ENCODE measurements around the gene ERI2. TPM values are rescaled to one million over a fixed set of nuclear protein-coding genes. Genes with fewer than 3 reads are reported as not detected.

The ERI2 gene, protein sequence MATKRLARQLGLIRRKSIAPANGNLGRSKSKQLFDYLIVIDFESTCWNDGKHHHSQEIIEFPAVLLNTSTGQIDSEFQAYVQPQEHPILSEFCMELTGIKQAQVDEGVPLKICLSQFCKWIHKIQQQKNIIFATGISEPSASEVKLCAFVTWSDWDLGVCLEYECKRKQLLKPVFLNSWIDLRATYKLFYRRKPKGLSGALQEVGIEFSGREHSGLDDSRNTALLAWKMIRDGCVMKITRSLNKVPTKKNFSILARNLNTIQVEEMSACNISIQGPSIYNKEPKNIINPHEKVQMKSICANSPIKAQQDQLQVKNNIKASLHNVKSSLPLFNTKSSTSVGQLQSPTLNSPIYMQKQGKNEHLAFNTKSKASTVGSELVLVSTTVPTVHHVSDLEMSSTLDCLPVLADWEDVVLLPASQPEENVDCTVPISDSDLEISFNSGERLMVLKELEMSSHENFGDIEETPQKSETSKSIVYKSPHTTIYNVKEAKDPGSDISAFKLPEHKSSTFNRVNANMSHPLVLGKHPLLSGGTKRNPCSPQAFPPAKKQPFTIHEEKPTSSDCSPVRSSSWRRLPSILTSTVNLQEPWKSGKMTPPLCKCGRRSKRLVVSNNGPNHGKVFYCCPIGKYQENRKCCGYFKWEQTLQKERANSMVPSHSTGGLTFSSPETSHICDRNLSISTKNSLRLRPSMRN
- 15.4 TPM for total RNA-seq

DNA sequence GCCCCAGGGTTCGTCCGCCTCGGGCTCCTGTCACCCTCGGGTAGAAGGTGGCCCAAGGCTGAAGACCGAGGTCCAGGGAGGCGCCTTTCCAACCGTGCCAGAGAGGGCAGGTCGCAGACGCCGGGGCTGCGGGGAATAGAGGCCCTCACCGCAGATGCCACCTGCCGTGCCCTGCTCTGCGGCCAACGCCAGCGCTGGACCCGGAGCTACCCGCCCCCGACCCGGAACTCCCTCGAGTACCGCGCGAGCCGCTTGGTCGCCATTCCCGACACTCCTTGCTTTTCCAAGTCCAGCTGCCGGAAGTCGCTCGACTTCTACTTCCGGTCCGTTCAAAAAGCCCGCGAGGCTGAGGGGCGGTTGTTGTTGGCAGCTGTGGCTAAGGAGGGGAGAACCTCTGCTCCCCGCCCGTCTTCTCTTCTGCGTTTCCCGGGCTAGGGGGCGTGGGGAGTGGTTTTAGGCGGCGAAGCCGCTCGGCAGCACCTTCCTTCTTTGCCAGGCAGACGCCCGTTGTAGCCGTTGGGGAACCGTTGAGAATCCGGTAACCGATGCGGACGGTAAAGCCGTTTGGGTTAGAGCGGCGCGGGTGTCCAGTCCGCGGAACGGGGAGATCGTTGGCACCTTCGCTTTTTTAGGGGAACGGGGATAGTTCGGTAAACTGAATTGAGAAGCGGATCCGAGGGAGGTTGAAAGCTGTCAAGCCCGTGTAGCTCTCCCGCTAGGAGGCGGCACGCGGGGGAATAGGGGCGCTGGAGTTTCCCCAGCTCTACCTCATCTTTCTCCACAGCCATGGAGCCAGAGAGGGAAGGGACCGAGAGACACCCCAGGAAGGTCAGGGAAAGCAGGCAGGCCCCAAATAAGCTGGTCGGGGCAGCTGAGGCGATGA is at the start of gene ERI2, which contains the start of gene REXO5:
ERI2 (minus strand) TSS at position 305 of the 883 bp plus-strand sequence; CDS start at position 263, 42 bp downstream.
REXO5 (plus strand) TSS at position 360 of the 883 bp plus-strand sequence; CDS start at position 787, 427 bp downstream.
- peak; percentile 92 for ATAC-seq

- no peak for ATAC-seq
Observed at GRCh38 chr16:20854963-20855362, 48.7 kb upstream of the ERI2 start.

GRCh38 chr16:20853981-20854620 is 47.8 kb upstream of the ERI2 start:
- no peak for ATAC-seq

GRCh38 chr16:20853143-20853542 is 46.9 kb upstream of the ERI2 start:
- no peak for ATAC-seq

DNA sequence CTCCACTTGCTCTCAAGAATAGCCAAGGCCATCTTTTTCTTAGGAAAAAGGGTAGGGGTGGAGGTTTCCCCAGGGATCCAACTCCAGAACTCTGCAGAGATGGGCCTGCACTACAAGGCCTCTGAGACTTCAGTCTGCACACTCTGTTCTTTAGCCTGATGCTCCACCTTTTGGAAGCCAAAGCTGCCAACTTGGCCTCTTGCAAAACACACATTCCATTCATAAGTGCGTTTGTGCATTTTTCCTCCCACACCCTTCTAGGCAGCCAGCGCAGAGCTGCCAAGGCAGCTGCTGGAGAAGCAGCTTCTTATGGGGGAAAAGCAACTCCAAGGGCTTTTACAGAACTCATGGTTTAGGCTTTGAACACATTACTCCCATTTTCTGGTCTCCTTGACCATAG is 45.3 kb upstream of the ERI2 start:
- ATAC-seq, result peak; percentile 85

DNA sequence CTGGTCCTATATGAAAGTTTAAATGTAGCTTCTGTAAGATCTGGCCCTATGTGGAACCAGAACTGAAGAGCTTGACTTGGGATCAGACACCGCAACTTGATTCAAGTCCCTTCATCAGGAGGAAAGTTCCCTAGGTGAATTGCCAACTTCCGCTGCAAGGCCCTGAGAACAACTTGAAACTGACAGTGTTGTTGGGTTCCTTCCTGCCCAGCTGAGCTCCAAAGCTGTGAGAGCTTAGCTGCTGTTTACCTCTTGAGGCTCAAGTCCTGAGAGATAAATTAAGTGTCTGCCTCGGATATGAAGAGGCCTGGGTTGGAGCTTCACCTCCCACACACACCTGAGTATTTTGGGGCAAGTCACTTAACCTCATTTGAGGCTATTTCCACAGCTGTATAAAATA is 44.7 kb upstream of the ERI2 start:
- no peak for ATAC-seq

GRCh38 chr16:20849589-20850390 is 43.5 kb upstream of the ERI2 start:
- peak; percentile 57 for ATAC-seq

DNA sequence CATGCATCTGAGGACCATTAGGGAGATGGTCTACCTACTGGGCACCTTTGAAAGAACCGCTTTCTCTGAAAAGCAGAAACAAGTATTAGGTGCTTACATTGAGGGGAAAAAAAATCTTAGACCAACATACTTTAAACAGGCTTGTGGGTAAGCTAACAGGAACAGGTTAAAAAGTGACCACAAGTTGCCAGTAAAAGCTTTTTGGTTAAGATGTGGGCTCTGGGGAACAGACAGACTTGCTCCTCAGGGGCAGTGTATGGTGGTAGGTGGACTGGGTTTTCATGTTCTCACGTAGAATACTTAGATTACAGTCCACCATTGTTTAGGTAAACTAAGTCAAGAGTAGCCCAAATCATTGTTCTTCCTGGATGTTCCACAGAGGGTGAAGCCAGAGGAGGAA is 41.3 kb upstream of the ERI2 start:
- ATAC-seq, result no peak

GRCh38 chr16:20846551-20846950 is 40.3 kb upstream of the ERI2 start:
- no peak for ATAC-seq

- no peak for ATAC-seq
Observed at GRCh38 chr16:20846030-20846429, 39.8 kb upstream of the ERI2 start.

DNA sequence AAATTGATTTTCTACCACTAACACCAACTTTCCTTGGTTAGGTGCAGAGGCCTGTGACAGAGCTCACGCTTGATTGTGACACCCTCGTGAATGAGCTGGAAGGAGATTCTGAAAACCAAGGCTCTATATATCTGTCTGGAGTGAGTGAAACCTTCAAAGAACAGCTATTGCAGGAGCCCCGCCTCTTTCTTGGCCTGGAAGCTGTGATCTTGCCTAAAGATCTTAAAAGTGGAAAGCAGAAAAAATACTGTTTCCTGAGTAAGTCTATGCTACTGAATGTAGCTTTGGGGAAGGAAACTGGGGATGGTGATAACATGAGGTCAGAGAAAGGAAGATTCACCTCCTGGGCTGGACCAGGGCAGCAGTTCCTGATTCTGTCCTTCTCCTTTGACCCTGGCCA is 38.3 kb upstream of the ERI2 start:
- ATAC-seq, result no peak

GRCh38 chr16:20844054-20844453 is 37.8 kb upstream of the ERI2 start:
- no peak for ATAC-seq

- ATAC-seq, result no peak
Observed at GRCh38 chr16:20839504-20839903, 33.2 kb upstream of the ERI2 start.

DNA sequence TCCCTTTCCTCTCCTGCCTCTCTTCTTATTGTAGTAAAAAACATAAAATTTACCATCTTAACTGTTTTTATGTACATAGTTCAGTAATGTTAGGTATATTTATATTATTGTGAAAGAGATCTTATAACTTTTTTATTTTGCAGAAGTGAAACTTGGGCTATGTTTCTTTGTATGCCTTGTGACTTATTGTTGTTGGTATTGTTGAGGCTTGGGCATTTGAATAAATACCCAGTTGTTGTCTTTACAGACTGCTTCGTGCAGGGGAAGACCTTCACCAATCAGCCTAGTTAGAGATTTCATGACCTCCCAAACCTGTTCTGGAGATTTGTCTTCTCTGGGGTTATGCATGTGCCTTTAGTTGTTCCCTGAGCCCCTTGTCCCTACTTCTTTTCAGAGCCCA is 32.0 kb upstream of the ERI2 start:
- no peak for ATAC-seq

DNA sequence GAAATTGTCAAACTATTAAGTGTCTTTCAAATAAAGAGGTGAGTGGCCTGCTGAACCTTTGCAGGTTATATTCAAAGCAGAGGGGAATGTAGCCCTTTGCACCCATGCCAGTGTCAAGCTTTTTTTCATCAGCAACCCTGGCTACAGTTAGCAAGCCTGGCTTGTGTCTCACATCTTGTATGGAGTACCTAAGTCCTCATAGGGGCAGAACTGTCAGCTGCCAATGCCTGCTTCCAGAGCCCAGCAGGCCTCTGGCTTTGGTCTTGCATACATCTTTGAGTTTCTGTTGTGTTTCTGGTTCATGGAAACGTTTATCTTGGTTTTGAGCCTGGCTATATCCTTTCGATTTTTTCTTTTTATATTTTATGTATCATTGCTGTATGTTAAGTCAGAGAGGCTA is 26.8 kb upstream of the ERI2 start:
- no peak for ATAC-seq

DNA sequence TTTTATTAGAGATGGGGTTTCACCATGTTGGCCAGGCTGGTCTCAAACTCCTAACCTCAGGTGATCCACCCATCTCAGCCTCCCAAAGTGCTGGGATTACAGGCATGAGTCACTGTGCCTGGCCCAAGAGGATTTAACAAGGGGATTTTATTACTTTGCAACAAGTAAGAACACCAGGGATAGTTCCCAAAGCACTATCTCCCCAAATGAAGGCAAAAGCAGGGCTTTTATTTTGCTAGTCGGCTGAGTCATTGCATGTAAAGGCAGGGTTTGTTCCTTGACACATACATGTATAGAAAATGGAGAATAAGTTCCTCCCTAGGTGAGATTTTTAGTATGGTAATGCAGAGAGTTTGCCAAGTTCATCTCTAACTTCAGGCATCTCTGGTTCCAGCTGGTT is 24.1 kb upstream of the ERI2 start:
- ATAC-seq, result no peak

DNA sequence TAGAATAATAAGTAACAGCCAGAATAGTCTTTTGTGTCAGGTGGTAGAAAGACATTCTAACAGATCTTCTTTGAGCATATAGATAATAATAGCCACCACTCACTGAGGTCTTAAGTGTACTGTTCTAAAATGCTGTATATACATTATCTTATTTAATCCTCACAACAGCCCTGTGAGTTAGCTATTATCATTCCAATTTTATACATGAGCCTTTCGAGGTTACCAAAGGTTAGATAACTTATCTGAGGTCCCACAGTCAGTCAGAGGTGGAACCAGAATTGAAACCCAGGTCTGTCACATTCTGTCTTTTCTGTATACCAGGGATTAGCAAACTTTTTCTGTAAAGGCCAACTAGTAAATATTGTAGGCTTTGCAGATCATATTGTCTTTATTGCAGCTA is 23.3 kb upstream of the ERI2 start:
- no peak for ATAC-seq

GRCh38 chr16:20826039-20826566 is 19.8 kb upstream of the ERI2 start:
- no peak for ATAC-seq

- ATAC-seq, result no peak
Observed at GRCh38 chr16:20822521-20823325, 16.5 kb upstream of the ERI2 start.

- ATAC-seq, result no peak
Observed at GRCh38 chr16:20821682-20822081, 15.4 kb upstream of the ERI2 start.

Data from esophagus mucosa (tissue), 1 donor.